IPS DF 4.7 (cell line): ENCODE results near the gene SRP9.
"Not testable (repeated sequence)": the region's sequence is repeated elsewhere in the genome, so short reads cannot be mapped to it uniquely, and the experiment has no call there.

Experiments
- DNase-seq: peaks from one replicate; pipeline ENCODE4 v3.0.0-alpha.2; 2013; ENCODE audit warnings: low spot score; ENCODE audit errors: extremely low read depth

Gene SRP9

GRCh38 chr1:225755671-225756319 is 21.8 kb upstream of the SRP9 start:
- DNase-seq: no peak

- DNase-seq: no peak
Measured at GRCh38 chr1:225757927-225758656, 19.5 kb upstream of the SRP9 start.

GRCh38 chr1:225759972-225760371 is 17.7 kb upstream of the SRP9 start:
- not testable (repeated sequence) for DNase-seq

DNA sequence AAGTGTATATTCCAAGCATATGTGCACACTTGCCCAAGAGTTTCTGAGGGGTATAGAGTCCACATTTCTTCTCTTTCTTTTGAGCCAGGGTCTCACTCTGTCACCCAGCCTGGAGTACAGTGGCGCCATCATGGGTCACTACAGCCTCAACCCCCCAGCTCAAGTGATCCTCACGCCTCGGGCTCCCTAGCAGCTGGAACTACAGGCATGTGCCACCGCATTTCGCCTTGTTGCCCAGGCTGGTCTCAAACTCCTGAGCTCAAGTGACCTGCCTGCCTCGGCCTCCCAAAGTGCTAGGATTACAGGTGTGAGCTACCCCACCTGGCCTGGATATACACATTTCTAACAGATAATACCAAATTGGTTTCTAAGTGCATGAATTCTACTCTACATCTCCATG is 17.1 kb upstream of the SRP9 start:
- no peak for DNase-seq

GRCh38 chr1:225761395-225761794 is 16.2 kb upstream of the SRP9 start:
- not testable (repeated sequence) for DNase-seq

GRCh38 chr1:225762002-225762441 is 15.6 kb upstream of the SRP9 start:
- no peak for DNase-seq

DNA sequence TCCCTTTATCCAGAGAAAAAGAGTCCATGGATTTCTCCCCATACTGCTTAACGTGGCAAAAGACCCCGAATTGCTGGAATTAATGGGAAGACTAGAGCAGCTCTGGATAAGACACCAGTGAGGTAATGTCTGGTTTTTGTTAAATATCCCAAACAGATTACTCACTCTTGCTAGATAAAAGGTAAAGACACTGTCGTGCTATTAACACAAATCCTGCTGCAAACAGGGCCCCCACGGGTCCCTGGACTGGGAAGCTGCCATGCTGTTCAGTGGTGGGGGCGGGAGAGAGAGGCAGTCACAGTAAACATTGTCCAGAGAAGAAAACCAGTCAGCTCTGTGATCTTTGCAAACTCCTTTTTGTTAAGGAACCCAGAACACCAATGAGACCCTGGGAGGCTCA is 15.2 kb upstream of the SRP9 start:
- DNase-seq: no peak

- no peak for DNase-seq
Measured at GRCh38 chr1:225763716-225764548, 13.7 kb upstream of the SRP9 start.

GRCh38 chr1:225765982-225766674 is 11.5 kb upstream of the SRP9 start:
- no peak for DNase-seq

DNA sequence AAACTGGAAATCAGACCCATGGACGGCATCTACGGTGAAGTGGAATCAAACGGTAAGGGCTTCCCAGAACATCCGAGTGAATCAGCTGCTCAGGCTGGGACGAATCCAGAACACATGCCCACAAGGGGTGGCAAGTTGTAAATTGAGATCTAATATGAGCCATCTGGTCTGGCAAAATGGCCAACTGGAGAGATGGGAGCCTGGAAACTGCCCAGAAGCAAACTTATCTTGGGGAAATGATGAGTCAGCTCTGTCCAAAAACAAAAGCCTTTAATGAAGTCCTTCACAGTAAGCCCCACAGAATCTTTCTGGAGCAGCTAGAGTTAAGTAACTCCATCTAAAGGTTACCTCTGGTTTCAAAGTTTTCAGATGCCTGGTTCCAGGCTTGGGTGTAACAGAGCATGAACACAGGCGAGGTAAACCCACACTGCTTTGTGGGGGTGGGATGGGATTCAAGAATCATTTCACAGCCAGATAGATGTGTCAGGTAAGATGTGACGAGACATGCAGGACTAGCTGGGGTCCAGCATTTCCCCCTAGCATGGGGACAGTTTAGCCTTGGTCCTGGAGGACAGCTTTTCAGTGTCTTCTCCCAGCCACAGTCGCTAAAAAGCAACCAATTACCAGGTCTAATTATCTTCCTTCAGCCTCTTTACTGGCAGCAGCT is 10.5 kb upstream of the SRP9 start:
- DNase-seq: no peak

DNA sequence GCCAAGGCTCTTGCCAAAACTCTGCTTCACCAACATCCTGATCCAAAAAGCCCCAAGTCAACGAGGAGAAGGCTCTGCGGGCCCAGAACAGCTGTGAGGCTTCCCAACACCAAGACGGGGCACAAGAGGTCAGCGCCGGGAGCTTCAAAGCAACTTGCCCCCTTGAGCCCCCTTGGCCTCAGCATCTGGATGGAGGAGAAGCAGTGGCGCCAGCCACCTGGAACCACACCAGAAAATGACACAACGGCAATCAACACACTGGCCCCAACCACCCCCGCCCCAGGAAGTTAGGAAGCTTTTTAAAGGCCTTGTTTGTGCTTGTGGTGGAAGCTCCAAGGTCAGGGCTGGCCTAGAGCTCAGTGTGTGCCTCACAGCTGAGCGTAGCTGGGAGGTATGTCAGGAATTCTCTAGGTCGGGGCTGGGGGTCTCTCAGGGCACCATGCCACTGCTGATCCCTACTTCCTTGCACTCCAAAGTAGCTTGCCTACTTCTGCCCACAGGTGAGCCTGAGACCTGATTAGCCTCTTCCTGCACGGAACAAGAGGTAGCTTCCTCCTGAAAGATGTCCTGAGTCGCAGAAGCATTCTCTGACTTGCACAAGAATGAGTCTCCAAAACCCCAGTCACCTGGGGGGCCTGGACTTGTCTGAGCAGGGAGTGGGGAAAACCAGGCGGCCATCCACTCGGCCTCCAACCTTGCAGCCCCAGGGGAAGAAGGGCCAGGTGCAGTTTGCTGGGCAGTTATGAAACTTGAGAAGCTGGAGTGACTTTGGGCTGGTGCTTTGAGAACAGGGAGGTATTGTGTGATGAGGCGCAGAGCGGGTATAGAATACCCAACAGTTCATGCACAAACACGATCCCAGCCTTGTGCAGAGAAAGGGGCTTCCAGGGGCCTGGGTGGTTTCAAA is 9.7 kb upstream of the SRP9 start:
- no peak for DNase-seq

DNA sequence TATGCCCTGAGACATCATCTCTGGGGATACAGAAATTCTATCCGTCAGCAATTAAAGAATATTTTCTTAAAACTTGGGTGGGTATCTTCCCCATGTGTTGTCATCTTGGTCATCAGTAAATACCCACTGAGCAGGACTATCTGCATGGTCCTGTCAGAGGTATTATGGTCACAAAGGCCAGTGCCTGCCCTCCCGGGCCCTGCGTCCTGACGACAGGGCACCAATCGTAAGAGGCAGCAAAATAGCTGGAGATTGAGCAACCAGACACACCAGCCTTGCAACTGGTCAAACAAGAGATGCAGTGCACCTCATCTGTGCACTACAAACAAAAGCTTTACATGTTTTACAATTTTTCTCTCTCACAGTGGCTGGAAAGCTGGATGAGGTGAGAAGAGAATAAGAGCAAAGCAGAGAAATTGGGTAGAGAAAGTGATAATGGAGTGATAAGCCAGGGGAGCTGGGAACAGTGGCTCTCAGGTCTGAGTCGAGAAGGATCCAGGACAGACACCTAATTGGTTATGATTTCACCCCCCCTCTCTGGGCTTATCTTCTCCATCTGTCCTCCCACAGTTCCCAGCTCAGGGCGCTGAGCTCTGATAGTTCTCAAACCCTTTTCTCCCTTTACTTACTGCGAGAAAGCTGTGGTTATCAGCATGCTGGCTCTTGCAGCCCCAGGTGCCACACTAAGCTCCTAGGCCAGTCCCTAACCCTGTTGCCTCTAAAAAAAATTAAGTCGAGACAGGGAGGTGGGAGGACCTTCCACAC is 8.8 kb upstream of the SRP9 start:
- no peak for DNase-seq

DNA sequence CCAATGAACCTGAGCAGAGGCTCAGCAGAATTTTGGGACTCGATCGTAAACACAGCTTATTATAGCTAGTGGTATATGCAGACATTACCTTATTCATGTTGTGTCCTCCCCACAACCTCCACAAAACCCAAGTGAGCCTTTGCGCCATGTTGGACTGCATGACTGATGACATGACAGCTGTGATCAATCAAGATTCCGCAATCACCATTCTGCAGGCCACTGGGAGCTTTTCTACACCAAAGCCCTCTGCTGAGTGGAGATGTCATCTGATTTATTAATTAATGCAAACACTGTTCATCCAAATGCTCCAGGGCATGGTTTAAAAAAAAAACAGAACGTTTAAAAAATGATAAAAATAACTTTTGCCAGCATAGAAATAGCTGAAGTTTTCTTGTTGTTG is 7.9 kb upstream of the SRP9 start:
- no peak for DNase-seq

DNA sequence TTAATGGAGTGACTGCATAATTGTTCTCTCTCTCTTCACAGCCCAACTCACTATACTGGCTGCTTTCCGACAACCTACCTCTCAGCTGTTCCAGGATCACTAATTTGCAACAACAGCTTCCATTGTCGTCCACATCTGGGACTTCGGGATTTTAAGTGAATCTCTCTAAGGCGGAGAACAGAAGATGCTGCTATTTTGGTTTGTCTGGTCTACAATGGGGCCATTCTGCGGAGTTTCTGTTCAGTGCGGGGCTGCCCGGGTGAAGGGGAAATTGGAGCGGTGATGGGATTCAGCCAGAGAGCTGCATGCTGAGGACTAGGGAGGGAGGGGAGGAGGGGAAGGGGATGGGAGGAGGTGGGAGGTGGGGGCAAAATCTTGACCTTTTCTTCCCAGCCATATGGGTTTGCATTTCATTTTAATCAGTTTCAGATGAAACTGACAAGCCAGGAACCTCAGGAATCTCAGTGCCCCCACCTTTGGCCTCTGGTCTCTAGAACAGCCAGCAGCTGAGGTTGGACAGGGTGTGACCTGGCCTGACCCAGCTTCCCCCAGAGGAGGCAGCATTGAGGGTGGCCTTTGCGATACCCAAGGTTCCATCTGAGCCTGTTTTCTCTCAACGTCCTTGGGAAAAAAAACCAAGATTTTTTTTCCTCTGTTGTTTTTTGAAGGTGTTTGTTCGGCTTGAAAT is 6.9 kb upstream of the SRP9 start:
- no peak for DNase-seq

GRCh38 chr1:225771661-225772322 is 5.8 kb upstream of the SRP9 start:
- no peak for DNase-seq

DNA sequence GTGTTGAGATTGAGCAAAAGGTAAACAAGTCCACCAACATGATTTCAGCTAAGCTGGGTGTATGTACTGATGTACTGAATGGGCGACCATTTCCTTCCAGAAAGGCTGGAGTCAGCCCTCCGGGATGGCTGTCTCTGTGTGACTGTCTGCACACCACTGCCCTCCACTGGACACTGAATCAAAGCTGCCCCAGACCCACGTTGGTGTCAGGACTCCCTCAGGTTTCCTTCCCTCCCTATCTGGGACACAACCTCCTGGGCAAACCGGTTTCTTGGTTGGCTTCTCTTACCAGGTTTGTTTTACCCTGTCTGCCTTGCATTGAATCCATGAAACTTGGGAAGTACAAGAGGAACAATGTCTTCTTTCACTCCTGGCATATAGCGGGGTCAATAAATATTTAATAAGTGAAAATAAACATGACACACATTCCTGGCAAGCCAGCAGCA is 5.3 kb upstream of the SRP9 start:
- DNase-seq: peak; percentile 98

- no peak for DNase-seq
Measured at GRCh38 chr1:225772848-225773247, 4.8 kb upstream of the SRP9 start.
